Central memory CD8-positive, alpha-beta T cell (primary cell): ENCODE measurements around the gene AATF.

Experiments used
- ATAC-seq: fragments of 150-1000 bp; cut with Tn5 transposase; replicated peaks from 2 replicates; pipeline ENCODE4 v1.10.0; 2022; ENCODE audit warnings: mild to moderate bottlenecking, moderate FRiP score, moderate number of reproducible peaks; ENCODE audit not compliant: poor library complexity, severe bottlenecking; ENCODE audit errors: extremely low read depth
- DNase-seq, 2 donors: peaks; one replicate each; pipeline ENCODE4 v3.0.0; 2021; ENCODE audit warnings: low spot score in 2 of 2
- H3K27ac Mint-ChIP-seq: one replicate; pipeline ENCODE4 v1.8.0; 2022; ENCODE audit warnings: low read depth, mild to moderate bottlenecking, moderate library complexity, mixed read lengths
- H3K27me3 Mint-ChIP-seq: one replicate; pipeline ENCODE4 v1.8.0; 2022; ENCODE audit warnings: mixed read lengths
- H3K36me3 Mint-ChIP-seq: one replicate; pipeline ENCODE4 v1.8.0; 2022; ENCODE audit warnings: mild to moderate bottlenecking, moderate library complexity, mixed read lengths; ENCODE audit not compliant: insufficient read depth
- H3K4me1 Mint-ChIP-seq: one replicate; pipeline ENCODE4 v1.8.0; 2022; ENCODE audit warnings: mixed read lengths
- H3K4me3 Mint-ChIP-seq: one replicate; pipeline ENCODE4 v1.8.0; 2022; ENCODE audit warnings: mild to moderate bottlenecking, moderate library complexity, mixed read lengths
- H3K9me3 Mint-ChIP-seq: one replicate; pipeline ENCODE4 v1.8.0; 2022; ENCODE audit warnings: mixed read lengths

AATF gene

DNA sequence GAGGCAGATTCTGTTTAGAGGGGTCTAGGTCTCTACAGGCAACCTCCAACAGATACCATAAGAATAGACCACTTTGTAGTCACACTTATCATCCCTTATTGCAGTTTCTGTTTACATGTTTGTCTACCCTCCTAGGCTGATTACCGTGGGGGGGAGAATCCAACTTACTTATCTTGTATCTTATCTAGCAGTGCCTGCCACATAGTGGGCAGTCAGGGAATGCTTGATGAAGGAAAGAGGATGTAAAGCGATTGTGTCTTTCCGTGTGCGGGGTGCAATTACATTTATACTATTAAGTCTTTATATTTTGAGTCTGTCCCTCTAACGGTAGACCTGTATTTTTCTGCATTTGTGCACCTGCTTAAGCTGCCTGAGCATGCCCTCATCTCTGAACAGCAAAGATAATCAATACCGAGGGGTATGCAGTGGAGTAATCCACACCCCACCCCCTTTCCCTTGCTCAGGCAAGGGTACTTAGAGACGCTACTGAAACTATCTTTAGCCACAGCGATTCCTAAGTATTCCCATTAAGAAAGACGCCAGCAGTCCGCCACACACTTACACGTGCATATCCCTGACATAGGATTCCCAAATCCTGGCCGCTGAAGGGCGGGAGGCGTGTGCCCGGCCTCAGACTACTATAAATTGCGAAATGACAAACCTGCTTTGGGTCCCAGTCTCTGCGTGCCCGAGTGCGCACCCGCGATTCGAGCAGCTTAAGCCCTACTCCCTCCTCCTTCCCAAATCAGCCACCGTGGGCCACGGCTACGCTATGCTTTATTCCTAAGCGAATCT is 635 bp upstream of the AATF start:
- Mint-ChIP-seq H3K36me3 (peaks cover 35% of the 10 kb centered on the region), H3K4me1 (peaks cover 52% of the 10 kb centered on the region), H3K9me3 (no peaks in the 10 kb centered on the region), H3K27me3 (peaks cover 41% of the 10 kb centered on the region), H3K4me3 (peak overlapping the region; percentile 94), H3K27ac (peak overlapping the region; percentile 91)
- DNase-seq (no peak), ATAC-seq (peak; percentile 38)

DNA sequence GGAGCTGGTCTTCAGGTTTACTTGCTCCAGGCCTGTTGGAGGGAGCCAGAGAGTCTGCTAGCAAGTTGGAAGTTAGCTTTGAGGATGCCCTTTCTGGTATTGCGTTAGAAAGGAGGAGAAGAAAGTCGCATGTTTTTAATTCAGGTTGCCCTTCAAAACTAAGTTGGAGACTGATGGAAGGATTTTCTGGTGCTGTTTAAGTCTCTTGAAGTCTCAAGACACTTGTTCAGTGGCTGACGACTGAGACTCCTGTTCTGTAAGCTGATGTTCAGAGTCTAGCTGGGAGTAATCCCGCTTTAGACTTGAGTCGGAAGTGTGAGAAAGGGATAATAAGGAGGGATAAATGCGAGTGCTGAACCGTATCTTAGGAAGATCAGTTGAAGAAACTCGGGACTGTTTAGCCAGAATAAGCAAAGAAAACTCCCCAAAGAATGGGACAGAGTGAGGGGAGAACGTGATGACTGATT is 740 bp downstream of the AATF start:
- Mint-ChIP-seq H3K4me3 (peak overlapping the region; percentile 94), H3K4me1 (peaks cover 54% of the 10 kb centered on the region)
- no peak for DNase-seq

DNA sequence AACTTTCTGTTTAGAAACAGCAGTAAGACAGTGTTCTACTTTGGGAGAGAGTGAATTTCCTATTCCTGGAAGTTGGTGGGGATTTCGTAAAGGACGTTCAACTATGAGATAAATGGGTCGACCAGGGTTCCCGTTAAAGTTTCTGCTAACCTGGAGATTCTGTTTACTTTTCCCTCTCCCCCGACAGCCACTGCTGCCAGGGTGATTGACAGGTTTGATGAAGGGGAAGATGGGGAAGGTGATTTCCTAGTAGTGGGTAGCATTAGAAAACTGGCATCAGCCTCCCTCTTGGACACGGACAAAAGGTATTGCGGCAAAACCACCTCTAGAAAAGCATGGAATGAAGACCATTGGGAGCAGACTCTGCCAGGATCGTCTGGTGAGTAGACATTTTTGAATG is 1.3 kb downstream of the AATF start:
- ATAC-seq (no peak), DNase-seq (no peak)
- H3K4me3 Mint-ChIP-seq = peak overlapping the region; percentile 94
- H3K4me1 Mint-ChIP-seq = peaks cover 58% of the 10 kb centered on the region
- H3K27ac Mint-ChIP-seq = peak overlapping the region; percentile 91
- peaks cover 22% of the 10 kb centered on the region for H3K27me3 Mint-ChIP-seq
- H3K9me3 Mint-ChIP-seq = no peaks in the 10 kb centered on the region
- peaks cover 49% of the 10 kb centered on the region for H3K36me3 Mint-ChIP-seq

More for the DNA sequence above, 740 bp downstream of the AATF start:
- ATAC-seq = no peak
- peaks cover 27% of the 10 kb centered on the region for H3K27me3 Mint-ChIP-seq
- peak overlapping the region; percentile 91 for H3K27ac Mint-ChIP-seq
- H3K9me3 Mint-ChIP-seq = no peaks in the 10 kb centered on the region
- H3K36me3 Mint-ChIP-seq = peaks cover 45% of the 10 kb centered on the region

- Mint-ChIP-seq H3K9me3 (no peaks in the 10 kb centered on the region), H3K4me3 (peak overlapping the region; percentile 94), H3K27me3 (peaks cover 12% of the 10 kb centered on the region), H3K27ac (no peak overlapping the region), H3K4me1 (peaks cover 64% of the 10 kb centered on the region), H3K36me3 (peaks cover 60% of the 10 kb centered on the region)
- DNase-seq (no peak), ATAC-seq (no peak)
Observed at GRCh38 chr17:36951084-36951789, 2.5 kb downstream of the AATF start.

GRCh38 chr17:36971508-36971907 is 22.8 kb downstream of the AATF start:
- no peaks in the 10 kb centered on the region for H3K9me3 Mint-ChIP-seq
- no peaks in the 10 kb centered on the region for H3K27me3 Mint-ChIP-seq
- ATAC-seq = no peak
- no peak for DNase-seq
- H3K4me1 Mint-ChIP-seq = peaks cover 78% of the 10 kb centered on the region
- H3K27ac Mint-ChIP-seq = peak overlapping the region; percentile 51
- no peak overlapping the region for H3K4me3 Mint-ChIP-seq
- H3K36me3 Mint-ChIP-seq = peaks cover 22% of the 10 kb centered on the region

- no peak overlapping the region for H3K27ac Mint-ChIP-seq
- no peaks in the 10 kb centered on the region for H3K27me3 Mint-ChIP-seq
- peaks cover 77% of the 10 kb centered on the region for H3K4me1 Mint-ChIP-seq
- no peak for ATAC-seq
- no peak for DNase-seq
- no peak overlapping the region for H3K4me3 Mint-ChIP-seq
- H3K9me3 Mint-ChIP-seq = no peaks in the 10 kb centered on the region
- H3K36me3 Mint-ChIP-seq = peaks cover 22% of the 10 kb centered on the region
Observed at GRCh38 chr17:36972186-36972700, 23.5 kb downstream of the AATF start.

DNA sequence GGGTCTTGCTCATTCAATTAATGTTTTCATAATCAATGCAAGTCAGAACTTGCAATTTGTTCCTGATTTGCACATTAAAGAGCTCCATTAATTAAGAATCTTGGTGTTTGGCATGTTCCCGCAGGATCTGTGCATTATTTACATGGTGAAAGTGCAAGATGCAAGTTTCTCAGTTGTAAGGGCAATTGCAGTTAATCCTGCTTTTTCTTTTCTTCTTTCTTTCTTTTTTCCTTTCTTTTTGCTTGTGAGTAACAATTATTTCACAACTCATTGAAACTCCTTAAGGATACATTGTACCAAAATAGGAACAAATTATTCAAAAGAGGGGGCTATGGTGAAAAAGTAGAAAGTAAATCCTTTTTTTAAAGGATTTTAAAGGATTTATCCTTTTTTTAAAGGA is 24.2 kb downstream of the AATF start:
- H3K4me1 Mint-ChIP-seq = peaks cover 75% of the 10 kb centered on the region
- no peak for ATAC-seq
- no peaks in the 10 kb centered on the region for H3K27me3 Mint-ChIP-seq
- peaks cover 20% of the 10 kb centered on the region for H3K36me3 Mint-ChIP-seq
- DNase-seq = no peak
- no peak overlapping the region for H3K4me3 Mint-ChIP-seq
- H3K9me3 Mint-ChIP-seq = no peaks in the 10 kb centered on the region
- H3K27ac Mint-ChIP-seq = no peak overlapping the region

DNA sequence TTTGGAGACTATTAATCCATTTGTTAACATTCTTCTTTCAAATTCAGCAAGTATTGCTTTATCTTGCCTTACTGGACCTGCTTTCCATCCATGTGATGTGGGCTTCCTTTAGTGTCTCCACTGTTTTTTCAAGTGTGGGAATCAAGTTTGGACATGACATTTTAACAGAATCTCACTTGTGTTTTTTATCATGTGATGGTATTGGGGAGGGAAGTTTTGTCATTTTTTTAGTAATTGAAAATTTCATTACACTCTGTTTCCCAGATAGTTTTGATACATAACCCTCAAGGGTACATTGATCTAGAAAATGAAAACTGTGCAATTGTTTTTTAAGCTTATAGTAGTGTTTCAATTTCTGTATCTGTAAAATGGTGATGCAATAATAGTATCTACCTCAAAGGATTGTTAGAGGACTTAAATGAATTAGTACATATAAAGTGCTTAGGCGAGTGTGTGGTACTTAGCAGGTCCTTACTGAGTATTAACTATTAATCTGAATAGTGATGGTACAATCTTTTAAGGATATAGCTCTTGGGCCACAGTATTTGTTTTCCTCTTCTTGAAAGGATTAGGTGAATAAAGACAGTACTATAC is 27.3 kb downstream of the AATF start:
- Mint-ChIP-seq H3K4me1 (peaks cover 71% of the 10 kb centered on the region), H3K9me3 (no peaks in the 10 kb centered on the region), H3K36me3 (peaks cover 11% of the 10 kb centered on the region), H3K27ac (no peak overlapping the region), H3K27me3 (no peaks in the 10 kb centered on the region), H3K4me3 (no peak overlapping the region)
- ATAC-seq = no peak
- DNase-seq = no peak

GRCh38 chr17:36977066-36977465 is 28.3 kb downstream of the AATF start:
- no peak for ATAC-seq
- Mint-ChIP-seq H3K27ac (no peak overlapping the region), H3K27me3 (no peaks in the 10 kb centered on the region)

DNA sequence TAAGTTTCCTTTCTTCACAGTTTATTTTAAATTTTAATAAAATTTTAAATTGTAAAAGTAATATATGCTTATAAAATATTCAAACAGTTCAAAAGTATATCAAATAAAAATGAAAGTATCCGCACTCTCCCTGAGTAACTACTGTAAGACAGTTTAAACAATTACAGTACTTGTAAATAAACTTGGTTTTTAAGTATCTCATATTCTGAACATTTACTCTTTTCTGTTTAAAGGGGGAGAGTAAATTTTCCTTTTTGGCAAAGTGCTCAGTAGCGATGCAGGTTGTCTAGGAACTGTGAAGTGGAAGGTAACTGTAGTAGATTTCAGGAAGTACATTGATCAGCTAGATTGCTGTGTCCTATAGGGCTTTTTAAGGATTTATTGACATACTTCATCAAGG is 28.8 kb downstream of the AATF start:
- Mint-ChIP-seq H3K4me1 (peaks cover 67% of the 10 kb centered on the region), H3K27me3 (no peaks in the 10 kb centered on the region), H3K9me3 (no peaks in the 10 kb centered on the region), H3K27ac (peak overlapping the region; percentile 33), H3K36me3 (peaks cover 16% of the 10 kb centered on the region), H3K4me3 (no peak overlapping the region)
- ATAC-seq (no peak), DNase-seq (no peak)

More at GRCh38 chr17:36977066-36977465, 28.3 kb downstream of the AATF start:
- Mint-ChIP-seq H3K4me1 (peaks cover 71% of the 10 kb centered on the region), H3K4me3 (no peak overlapping the region), H3K9me3 (no peaks in the 10 kb centered on the region), H3K36me3 (peaks cover 14% of the 10 kb centered on the region)
- no peak for DNase-seq

DNA sequence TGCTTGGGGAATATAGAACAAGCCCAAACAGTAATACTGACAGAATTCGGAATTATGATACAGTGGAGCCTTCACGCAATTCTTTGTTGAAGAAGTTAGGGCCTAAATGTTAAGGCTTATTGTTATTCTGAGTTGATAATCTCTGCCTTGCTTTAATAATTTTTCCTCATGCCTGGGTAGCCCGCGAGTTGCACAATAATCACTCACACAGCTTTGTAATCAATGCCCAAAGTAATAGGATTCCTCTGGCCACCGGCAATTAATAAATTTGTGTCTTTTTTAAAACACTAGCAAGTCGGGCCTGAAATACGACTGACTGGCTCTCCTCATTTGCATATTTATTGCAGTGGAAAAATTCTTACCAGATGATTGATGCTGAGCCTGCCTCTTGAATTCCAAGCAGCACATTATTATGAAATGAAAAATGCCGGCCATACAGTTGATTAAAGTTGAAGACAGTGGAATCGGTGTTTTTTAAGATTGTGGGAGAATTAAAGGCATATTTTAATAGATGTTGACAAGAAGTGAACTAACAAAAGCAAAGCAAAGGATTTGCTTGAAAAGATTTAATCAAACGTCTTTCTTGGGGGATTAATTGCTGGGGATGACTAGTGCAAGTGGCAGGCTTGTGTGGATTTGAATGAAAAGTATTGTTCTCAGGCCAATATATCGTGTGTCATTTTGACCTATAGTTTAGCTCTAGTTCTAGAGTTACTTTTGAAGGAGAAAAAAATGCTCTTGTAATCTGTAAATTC is 30.2 kb downstream of the AATF start:
- ATAC-seq = no peak

GRCh38 chr17:36979565-36979941 is 30.8 kb downstream of the AATF start:
- no peaks in the 10 kb centered on the region for H3K9me3 Mint-ChIP-seq
- no peak overlapping the region for H3K4me3 Mint-ChIP-seq
- H3K4me1 Mint-ChIP-seq = peaks cover 63% of the 10 kb centered on the region
- no peak overlapping the region for H3K27ac Mint-ChIP-seq
- H3K27me3 Mint-ChIP-seq = no peaks in the 10 kb centered on the region
- DNase-seq (no peak), ATAC-seq (no peak)
- peaks cover 25% of the 10 kb centered on the region for H3K36me3 Mint-ChIP-seq

More for the DNA sequence above, 30.2 kb downstream of the AATF start:
- DNase-seq = no peak
- H3K27me3 Mint-ChIP-seq = no peaks in the 10 kb centered on the region
- H3K9me3 Mint-ChIP-seq = no peaks in the 10 kb centered on the region
- peaks cover 60% of the 10 kb centered on the region for H3K4me1 Mint-ChIP-seq
- H3K27ac Mint-ChIP-seq = no peak overlapping the region
- H3K4me3 Mint-ChIP-seq = no peak overlapping the region
- H3K36me3 Mint-ChIP-seq = peaks cover 23% of the 10 kb centered on the region
